Stromal cell of bone marrow (primary cell): ENCODE measurements around the gene BIVM.

Experiments used
- DNase-seq: peaks from one replicate; pipeline ENCODE4 v3.0.0-alpha.2; 2012; ENCODE audit warnings: low read depth

Gene BIVM

DNA sequence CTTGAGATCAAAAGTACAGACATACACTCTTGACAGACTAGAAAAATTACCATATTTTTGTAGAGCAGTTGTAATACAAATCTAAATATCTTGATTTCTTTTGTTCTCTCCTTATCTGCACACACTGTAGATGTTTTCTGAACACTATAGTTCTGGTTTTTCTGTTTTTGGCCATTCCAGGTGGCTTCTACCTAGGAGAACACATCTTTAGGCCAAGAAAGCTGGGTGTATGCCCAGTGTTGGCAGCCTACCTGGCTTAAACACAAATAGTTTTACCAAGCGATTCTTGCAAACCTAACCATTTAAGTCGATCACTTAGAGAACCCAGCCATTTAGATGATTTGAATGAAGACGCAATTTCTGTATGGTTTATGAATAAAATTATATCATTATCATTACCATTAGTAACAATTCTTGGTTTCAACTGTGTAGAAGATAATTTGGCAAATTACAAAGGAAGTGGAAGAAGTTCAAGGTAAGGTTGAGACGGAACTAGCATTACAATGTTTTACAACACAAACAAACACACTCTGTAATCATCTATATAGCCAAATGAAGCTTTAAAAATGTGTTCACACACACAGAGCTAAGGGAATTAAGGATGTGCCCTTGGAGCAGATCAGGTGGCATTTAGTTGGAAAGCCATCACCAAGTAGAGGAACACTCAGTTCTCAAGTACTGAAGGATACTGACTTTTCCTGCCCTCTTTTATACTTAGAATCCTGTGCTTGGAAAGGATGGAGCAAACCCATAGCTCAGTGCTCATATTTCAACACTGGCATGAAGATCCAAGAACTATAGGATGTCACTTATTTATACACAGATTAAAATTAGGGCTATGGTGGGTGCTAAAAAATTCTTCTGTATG lies 83.1 kb downstream of the BIVM start:
- no peak for DNase-seq
